HL-60 (cell line): Measurements from ENCODE around the gene TMEM213.

Experiments used
- CTCF ChIP-seq: IDR thresholded peaks from one replicate; pipeline ENCODE4 v1.5.1; 2011; ENCODE audit warnings: low read length, control low read depth, inconsistent platforms; ENCODE audit not compliant: insufficient read depth
- POLR2AphosphoS5 ChIP-seq: IDR thresholded peaks from 2 replicates; pipeline ENCODE4 v1.6.1; 2012; ENCODE audit warnings: low read depth

- TF ChIP-seq CTCF (no peak), POLR2AphosphoS5 (no peak)
Measured at GRCh38 chr7:138750901-138751464, 46.8 kb upstream of the TMEM213 start.
